ENCODE data around the gene ARHGEF28.

- no peak for TF ChIP-seq CTCF (IDR thresholded peaks at IDR 0.05; ENCODE audit: low read depth, low read length, poor library complexity, severe bottlenecking)
- TF ChIP-seq EZH2phosphoT487 (IDR thresholded peaks at IDR 0.05; ENCODE audit: borderline replicate concordance, low read length), result no peak
Observed at GRCh38 chr5:73810429-73810828, 184.4 kb downstream of the ARHGEF28 start.

Measured in DOHH2 (cell line).